ENCODE data around the gene ACSBG1. TPM values are rescaled to one million over a fixed set of nuclear protein-coding genes. Genes with fewer than 3 reads are reported as not detected.

ACSBG1 gene
- total RNA-seq, 1 experiment from 2014 or later = 1.2 TPM

DNA sequence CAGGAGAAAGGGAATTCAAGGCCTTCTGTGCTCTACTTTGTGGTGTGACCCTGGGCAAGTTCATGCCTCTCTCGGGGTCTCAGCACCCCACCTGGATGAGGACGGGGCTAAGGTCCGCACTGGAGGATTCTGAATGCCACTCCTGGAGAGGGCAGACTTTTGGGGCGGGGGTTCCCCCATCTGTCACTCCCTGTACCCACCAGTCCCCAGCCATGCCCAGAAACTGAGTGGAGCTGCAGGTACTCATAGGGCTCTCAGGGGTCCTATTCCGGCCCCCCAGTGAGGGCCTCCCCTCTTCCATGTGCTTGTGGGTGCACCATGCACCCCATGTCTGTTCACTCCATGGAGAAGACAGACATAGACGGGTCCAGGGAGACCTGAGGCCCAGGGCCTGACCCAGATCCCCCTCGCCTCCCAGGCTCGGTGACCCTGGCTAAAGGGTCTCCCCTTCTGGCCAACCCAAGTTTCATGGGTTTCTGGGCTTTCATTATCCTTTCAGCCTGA is 26.0 kb downstream of the ACSBG1 start:
- no peaks in the 10 kb centered on the region for H3K36me3 ChIP-seq (ENCODE audit: low read depth)
- peaks cover 34% of the 10 kb centered on the region for H3F3A ChIP-seq (ENCODE audit: insufficient read depth, low read depth)
- no peak overlapping the region for H2AFZ ChIP-seq
- DNase-seq = no peak
- intact Hi-C loops (cut with micrococcal nuclease; ENCODE audit: unreplicated experiment) = no loop called here
- H3K4me3 ChIP-seq = no peak overlapping the region
- no TSS peak for BruUV-seq (replicated peaks)
- no peaks in the 10 kb centered on the region for H3K79me2 ChIP-seq (ENCODE audit: low read depth)
- POLR2A ChIA-PET (ENCODE audit: unreplicated experiment) = no interaction called here
- peak overlapping the region; percentile 68; the same call in 1 of the 2 replicates for H3K27ac ChIP-seq
- no peaks in the 10 kb centered on the region for H3K9me3 ChIP-seq (ENCODE audit: insufficient read depth, low read depth)
- peak overlapping the region; percentile 62; the same call in 1 of the 2 replicates for H3K4me2 ChIP-seq
- H3K4me1 ChIP-seq (replicated peaks; ENCODE audit: insufficient read depth) = peaks cover 74% of the 10 kb centered on the region
- no peaks in the 10 kb centered on the region for H4K20me1 ChIP-seq (ENCODE audit: insufficient read depth)
- no peak for TF ChIP-seq EZH2 (IDR thresholded peaks at IDR 0.05; ENCODE audit: low read depth)
- no peak for TF ChIP-seq CTCF (conservative IDR thresholded peaks at IDR 0.05)
- no peaks in the 10 kb centered on the region for H3K27me3 ChIP-seq (ENCODE audit: insufficient read depth, low read depth)
- no peaks in the 10 kb centered on the region for H3K9me2 ChIP-seq (ENCODE audit: insufficient read depth)
- CTCF ChIA-PET = interaction anchor here (1.3 kb wide), 1 partner anchor 8 kb away, joined by 3 read pairs; no protein-coding TSS in a partner anchor

DNA sequence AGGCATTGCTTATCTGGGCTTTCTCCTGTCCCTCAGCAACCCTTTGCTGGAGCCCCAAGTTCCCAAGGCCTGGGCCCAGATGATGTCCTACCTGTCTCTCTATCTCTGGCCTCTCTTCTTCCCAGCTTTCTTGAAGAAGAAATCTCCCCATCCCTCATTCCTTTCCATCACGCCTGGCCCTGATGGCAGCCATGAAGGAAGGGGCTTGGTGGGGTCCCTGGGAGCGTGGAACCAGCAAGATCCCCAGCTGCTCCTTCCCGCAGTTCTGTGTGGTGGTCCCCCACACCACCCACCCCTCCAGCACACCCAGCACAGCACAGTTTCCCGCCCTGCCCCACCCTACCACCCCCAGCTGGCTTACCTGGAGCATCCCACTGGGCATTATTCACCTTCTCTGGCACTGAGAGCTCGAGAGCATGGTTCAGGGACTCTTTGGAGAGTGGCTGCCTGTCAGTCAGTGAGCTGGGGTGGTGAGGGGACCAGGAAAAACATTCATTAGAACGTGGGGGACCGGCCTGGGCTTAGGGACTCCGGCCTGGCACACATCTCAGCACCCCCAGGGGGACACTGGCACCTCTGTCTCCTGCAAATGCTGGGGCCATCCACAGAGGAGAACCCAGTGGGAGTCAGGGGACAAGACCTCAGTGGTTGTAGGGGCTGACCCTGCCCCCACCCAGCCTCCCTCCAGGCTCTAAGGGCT is 26.6 kb downstream of the ACSBG1 start:
- POLR2A ChIA-PET (ENCODE audit: unreplicated experiment) = interaction anchor here (0.6 kb wide), 1 partner anchor 80 kb away, joined by 7 read pairs; no protein-coding TSS in a partner anchor
- Histone ChIP-seq H3K9me2 (ENCODE audit: insufficient read depth) (no peaks in the 10 kb centered on the region), H2AFZ (no peak overlapping the region), H3K4me2 (peak overlapping the region; percentile 48), H4K20me1 (ENCODE audit: insufficient read depth) (no peaks in the 10 kb centered on the region), H3K4me1 (replicated peaks; ENCODE audit: insufficient read depth) (peaks cover 68% of the 10 kb centered on the region), H3K36me3 (ENCODE audit: low read depth) (no peaks in the 10 kb centered on the region), H3F3A (ENCODE audit: insufficient read depth, low read depth) (peaks cover 28% of the 10 kb centered on the region), H3K9me3 (ENCODE audit: insufficient read depth, low read depth) (no peaks in the 10 kb centered on the region), H3K27me3 (ENCODE audit: insufficient read depth, low read depth) (no peaks in the 10 kb centered on the region), H3K27ac (no peak overlapping the region), H3K79me2 (ENCODE audit: low read depth) (no peaks in the 10 kb centered on the region), H3K4me3 (no peak overlapping the region)
- no peak for TF ChIP-seq EZH2 (IDR thresholded peaks at IDR 0.05; ENCODE audit: low read depth)
- TF ChIP-seq CTCF (conservative IDR thresholded peaks at IDR 0.05) = no peak
- CTCF ChIA-PET = no interaction called here
- no TSS peak for BruUV-seq (replicated peaks)
- DNase-seq = no peak
- intact Hi-C loops (cut with micrococcal nuclease; ENCODE audit: unreplicated experiment) = no loop called here

- H3K36me3 ChIP-seq (ENCODE audit: low read depth) = no peaks in the 10 kb centered on the region
- no peak for TF ChIP-seq CTCF (conservative IDR thresholded peaks at IDR 0.05)
- no peak for TF ChIP-seq EZH2 (IDR thresholded peaks at IDR 0.05; ENCODE audit: low read depth)
- ChIA-PET POLR2A (ENCODE audit: unreplicated experiment) (interaction anchor here (0.6 kb wide), 1 partner anchor 79 kb away, joined by 7 read pairs; no protein-coding TSS in a partner anchor), CTCF (no interaction called here)
- H3K4me1 ChIP-seq (replicated peaks; ENCODE audit: insufficient read depth) = peaks cover 61% of the 10 kb centered on the region
- no peak overlapping the region for H3K27ac ChIP-seq
- no peak overlapping the region for H2AFZ ChIP-seq
- no peaks in the 10 kb centered on the region for H3K9me2 ChIP-seq (ENCODE audit: insufficient read depth)
- H3K79me2 ChIP-seq (ENCODE audit: low read depth) = no peaks in the 10 kb centered on the region
- H3F3A ChIP-seq (ENCODE audit: insufficient read depth, low read depth) = peaks cover 27% of the 10 kb centered on the region; the same call in 1 of the 2 replicates
- intact Hi-C loops (cut with micrococcal nuclease; ENCODE audit: unreplicated experiment) = no loop called here
- peaks cover 3% of the 10 kb centered on the region; the same call in 1 of the 2 replicates for H3K27me3 ChIP-seq (ENCODE audit: insufficient read depth, low read depth)
- no peaks in the 10 kb centered on the region for H4K20me1 ChIP-seq (ENCODE audit: insufficient read depth)
- H3K4me3 ChIP-seq = no peak overlapping the region
- H3K4me2 ChIP-seq = peak overlapping the region; percentile 48
- BruUV-seq (replicated peaks) = no TSS peak
- H3K9me3 ChIP-seq (ENCODE audit: insufficient read depth, low read depth) = no peaks in the 10 kb centered on the region
- DNase-seq = no peak
These were observed 27.3 kb downstream of the ACSBG1 start for GRCh38 chr15:78207110-78207458.

Measured in PC-9 (cell line).